Panc1 (cell line): ENCODE results near the gene FBXW8. TPM values are rescaled to one million over a fixed set of nuclear protein-coding genes. Genes with fewer than 3 reads are reported as not detected.

Source experiments
- ATAC-seq: fragments of 200-7000 bp; cut with Tn5 transposase; 2 replicates; pipeline ENCODE4 v1.9.1; 2020; ENCODE audit warnings: mild to moderate bottlenecking, moderate library complexity
- BruUV-seq: library from RNA; stranded (reverse); fragments of 400-500 nt; replicated peaks from 2 replicates; lab custom pipeline; 2021; lab: Mats Ljungman, UMichigan
- CTCF ChIA-PET: fragments of 300-600 bp; sonication (Branson Sonifier 250); formaldehyde crosslinking; loops from one replicate; lab custom pipeline; 2022; ENCODE audit warnings: antibody characterized with exemption; lab: Charles Lee
- POLR2A ChIA-PET: fragments of 300-600 bp; sonication (Branson Sonifier 250); formaldehyde crosslinking; loops from one replicate; lab custom pipeline; 2022; ENCODE audit warnings: antibody characterized with exemption; lab: Charles Lee
- DNase-seq: peaks from one replicate; pipeline ENCODE4 v3.0.0-alpha.2; 2010; ENCODE audit warnings: low read depth, low spot score
- H3K27ac ChIP-seq: 2 replicates; pipeline ENCODE4 v1.5.1; 2011; ENCODE audit warnings: mild to moderate bottlenecking, low read length, inconsistent platforms
- H3K27me3 ChIP-seq: fragments of 200-500 bp; sonication (Bioruptor generic); 2 replicates; pipeline ENCODE4 v1.6.0; 2014; ENCODE audit warnings: low read length, inconsistent platforms; ENCODE audit not compliant: control insufficient read depth, insufficient read depth
- H3K36me3 ChIP-seq: fragments of 200-500 bp; sonication (Bioruptor generic); 2 replicates; pipeline ENCODE4 v1.5.1; 2014; ENCODE audit warnings: inconsistent platforms, mild to moderate bottlenecking, low read length, moderate library complexity; ENCODE audit not compliant: control insufficient read depth, insufficient read depth
- H3K4me1 ChIP-seq: 2 replicates; pipeline ENCODE4 v1.5.1; 2011; ENCODE audit warnings: inconsistent platforms, mild to moderate bottlenecking, low read length, moderate library complexity; ENCODE audit not compliant: control insufficient read depth, insufficient read depth
- H3K4me3 ChIP-seq, 2 experiments: 2 replicates each; pipeline ENCODE4 v1.5.1; 2011 to 2012; ENCODE audit warnings: low read depth in 2 of 2, low read length in 2 of 2, mild to moderate bottlenecking in 2 of 2, inconsistent platforms in 1 of 2, moderate library complexity in 1 of 2
- H3K9me3 ChIP-seq: fragments of 200-500 bp; sonication (Bioruptor generic); 2 replicates; pipeline ENCODE4 v1.5.1; 2014; ENCODE audit warnings: low read depth, mild to moderate bottlenecking, inconsistent platforms, low read length, moderate library complexity; ENCODE audit not compliant: control insufficient read depth, insufficient read depth
- CTCF ChIP-seq: fragments of 450-650 bp; IDR thresholded peaks from 2 replicates; pipeline ENCODE4 v1.5.1; 2017; ENCODE audit warnings: mild to moderate bottlenecking
- POLR2AphosphoS5 ChIP-seq: IDR thresholded peaks from 2 replicates; pipeline ENCODE4 v1.6.1; 2012; ENCODE audit warnings: mild to moderate bottlenecking, low read depth, low read length, moderate library complexity
- REST ChIP-seq, 2 experiments: IDR thresholded peaks; 2 replicates each; pipeline ENCODE4 v1.6.1; 2011 to 2012; ENCODE audit warnings: low read depth in 2 of 2, control low read depth in 1 of 2, low read length in 1 of 2, mild to moderate bottlenecking in 1 of 2, moderate library complexity in 1 of 2; ENCODE audit not compliant: insufficient read depth in 1 of 2
- SIN3A ChIP-seq: IDR thresholded peaks from 2 replicates; pipeline ENCODE4 v1.6.1; 2012; ENCODE audit warnings: low read depth, mild to moderate bottlenecking, low read length, moderate library complexity, borderline replicate concordance; ENCODE audit not compliant: insufficient read depth
- TCF7L2 ChIP-seq: IDR thresholded peaks from 2 replicates; pipeline ENCODE4 v1.6.1; 2011; ENCODE audit warnings: mild to moderate bottlenecking, low read depth, low read length, inconsistent platforms
- in situ Hi-C: cut with HindIII; loops from 2 replicates; pipeline ENCODE4 v1.10.0; 2016; ENCODE audit warnings: low sequenced_read_pairs, low pct_unique_long_range_greater_than_20kb
- intact Hi-C: fragments of 100-400 bp; cut with micrococcal nuclease; formaldehyde crosslinking; loops from one replicate; pipeline ENCODE4 v1.10.0; 2022; ENCODE audit not compliant: unreplicated experiment
- total RNA-seq: library from RNA; stranded (reverse); gene quantifications from one replicate; pipeline ENCODE4 v1.2.1, GENCODE V29; 2021; ENCODE audit not compliant: unreplicated experiment

FBXW8 gene
- total RNA-seq, 1 experiment from 2014 or later: 18.0 TPM

GRCh38 chr12:117018276-117018675 is 107.5 kb downstream of the FBXW8 start:
- in situ Hi-C loops: no loop called here

GRCh38 chr12:117018685-117019084 is 107.9 kb downstream of the FBXW8 start:
- BruUV-seq: no TSS peak
- ATAC-seq: no peak
- in situ Hi-C loops: no loop called here

More at GRCh38 chr12:117018276-117018675, 107.5 kb downstream of the FBXW8 start:
- DNase-seq (no peak), ATAC-seq (no peak)
- intact Hi-C loops: no loop called here
- H3K9me3 ChIP-seq: no peaks in the 10 kb centered on the region
- no peaks in the 10 kb centered on the region; the same call in 1 of the 2 replicates for H3K36me3 ChIP-seq
- H3K4me3 ChIP-seq: no peak overlapping the region
- ChIA-PET CTCF (no interaction called here), POLR2A (no interaction called here)
- TF ChIP-seq POLR2AphosphoS5 (no peak), CTCF (no peak), REST (IDR thresholded peaks at IDR 0.05; ENCODE audit: insufficient read depth in 1 of 2, low read depth in 2 of 2, low read length in 1 of 2) (no peak), SIN3A (no peak)
- H3K27ac ChIP-seq: no peak overlapping the region
- no TSS peak for BruUV-seq
- no peaks in the 10 kb centered on the region for H3K4me1 ChIP-seq
- no peaks in the 10 kb centered on the region for H3K27me3 ChIP-seq

More at GRCh38 chr12:117018685-117019084, 107.9 kb downstream of the FBXW8 start:
- H3K4me3 ChIP-seq: no peak overlapping the region
- TF ChIP-seq SIN3A: no peak
- no peak for TF ChIP-seq TCF7L2
- no peak for TF ChIP-seq REST (IDR thresholded peaks at IDR 0.05; ENCODE audit: insufficient read depth in 1 of 2, low read depth in 2 of 2, low read length in 1 of 2)
- no peak for TF ChIP-seq POLR2AphosphoS5
- no peak for TF ChIP-seq CTCF
- DNase-seq: no peak
- H3K9me3 ChIP-seq: no peaks in the 10 kb centered on the region
- no peaks in the 10 kb centered on the region; the same call in 1 of the 2 replicates for H3K36me3 ChIP-seq
- ChIA-PET CTCF (no interaction called here), POLR2A (interaction anchor here (0.6 kb wide), 1 partner anchor 238 kb away, joined by 20 read pairs; no protein-coding TSS in a partner anchor)
- H3K4me1 ChIP-seq: no peaks in the 10 kb centered on the region
- intact Hi-C loops: no loop called here
- H3K27me3 ChIP-seq: no peaks in the 10 kb centered on the region
- H3K27ac ChIP-seq: no peak overlapping the region
